GM21717 (cell line): ENCODE measurements around the gene RERE.
"Not testable (repeated sequence)": the region's sequence is repeated elsewhere in the genome, so short reads cannot be mapped to it uniquely, and the experiment has no call there.

Source experiments
- ATAC-seq: cut with Tn5 transposase; IDR thresholded peaks from one replicate; pipeline ENCODE4 v1.9.1; 2021; ENCODE audit warnings: mild to moderate bottlenecking, moderate library complexity; ENCODE audit not compliant: unreplicated experiment

The RERE gene

GRCh38 chr1:8754247-8754650 lies 63.2 kb downstream of the RERE start:
- no peak for ATAC-seq

GRCh38 chr1:8753736-8754135 lies 63.7 kb downstream of the RERE start:
- no peak for ATAC-seq

GRCh38 chr1:8752921-8753713 lies 64.3 kb downstream of the RERE start:
- ATAC-seq = no peak

- no peak for ATAC-seq
Measured at GRCh38 chr1:8752411-8752810, 65.0 kb downstream of the RERE start.

GRCh38 chr1:8751984-8752383 lies 65.5 kb downstream of the RERE start:
- no peak for ATAC-seq

- no peak for ATAC-seq
Measured at GRCh38 chr1:8747879-8748825, 69.3 kb downstream of the RERE start.

- ATAC-seq = no peak
Measured at GRCh38 chr1:8746554-8746953, 70.9 kb downstream of the RERE start.

- ATAC-seq = no peak
Measured at GRCh38 chr1:8745749-8746390, 71.6 kb downstream of the RERE start.

GRCh38 chr1:8745346-8745745 lies 72.1 kb downstream of the RERE start:
- ATAC-seq = no peak

GRCh38 chr1:8742022-8742924 lies 75.2 kb downstream of the RERE start:
- ATAC-seq = no peak

- no peak for ATAC-seq
Measured at GRCh38 chr1:8740034-8740449, 77.4 kb downstream of the RERE start.

GRCh38 chr1:8739377-8739776 lies 78.1 kb downstream of the RERE start:
- ATAC-seq = no peak

GRCh38 chr1:8736927-8737326 lies 80.5 kb downstream of the RERE start:
- ATAC-seq = no peak

- ATAC-seq = no peak
Measured at GRCh38 chr1:8733484-8733883, 84.0 kb downstream of the RERE start.

- no peak for ATAC-seq
Measured at GRCh38 chr1:8731162-8731561, 86.3 kb downstream of the RERE start.

GRCh38 chr1:8728464-8728863 lies 89.0 kb downstream of the RERE start:
- ATAC-seq = no peak

GRCh38 chr1:8727809-8728213 lies 89.6 kb downstream of the RERE start:
- no peak for ATAC-seq

- not testable (repeated sequence) for ATAC-seq
Measured at GRCh38 chr1:8727316-8727715, 90.1 kb downstream of the RERE start.

- ATAC-seq = not testable (repeated sequence)
Measured at GRCh38 chr1:8726801-8727186, 90.6 kb downstream of the RERE start.

- no peak for ATAC-seq
Measured at GRCh38 chr1:8723010-8723409, 94.4 kb downstream of the RERE start.
